Gastrocnemius medialis (tissue), 4 donors: ENCODE data around the gene P2RX4. TPM values are rescaled to one million over a fixed set of nuclear protein-coding genes. Genes with fewer than 3 reads are reported as not detected.
A peak's percentile ranks its signal among the peaks of the same experiment; 100 is the strongest.
"Not testable (repeated sequence)": the region's sequence is repeated elsewhere in the genome, so short reads cannot be mapped to it uniquely, and the experiment has no call there.

Source experiments
- ATAC-seq, 2 donors: fragments of 150-250 bp; one replicate each; pipeline ENCODE4 v1.9.1; 2016
- DNase-seq, 2 donors: peaks; one replicate each; pipeline ENCODE4 v3.0.0-alpha.2; 2019
- H3K27ac ChIP-seq, 4 donors: fragments of 200-600 bp; sonication (generic); 1 replicate in 1 of 4; 2 replicates in 3 of 4; pipeline ENCODE4 v1.5.1; 2016 to 2018; ENCODE audit warnings: mild to moderate bottlenecking in 2 of 4, moderate library complexity in 1 of 4
- H3K27me3 ChIP-seq, 3 donors: fragments of 200-600 bp; sonication (generic) in 2 of 3; 1 replicate in 1 of 3; 2 replicates in 2 of 3; pipeline versions ENCODE4 v1.5.1 to v1.6.0; 2016 to 2019; ENCODE audit warnings: mild to moderate bottlenecking in 1 of 3, moderate library complexity in 1 of 3
- H3K36me3 ChIP-seq, 2 donors: fragments of 200-600 bp; sonication (generic) in 1 of 2; one replicate each; pipeline ENCODE4 v1.5.1; 2017 to 2018
- H3K4me1 ChIP-seq, 2 donors: fragments of 200-600 bp; sonication (generic) in 1 of 2; one replicate each; pipeline ENCODE4 v1.5.1; 2016 to 2017; ENCODE audit warnings: mild to moderate bottlenecking in 2 of 2
- H3K4me3 ChIP-seq, 4 donors: fragments of 200-600 bp; sonication (generic) in 3 of 4; 1 replicate in 1 of 4; 2 replicates in 3 of 4; pipeline ENCODE4 v1.5.1; 2016 to 2019; ENCODE audit warnings: mild to moderate bottlenecking in 2 of 4
- H3K9me3 ChIP-seq, 3 donors: fragments of 200-600 bp; sonication (generic) in 2 of 3; 1 replicate in 1 of 3; 2 replicates in 2 of 3; pipeline ENCODE4 v1.5.1; 2016 to 2019
- CTCF ChIP-seq, 5 experiments: fragments of 450-650 bp in 3 of 5; fragments of 200-600 bp in 2 of 5; sonication (generic) in 2 of 5; IDR thresholded peaks in 4 of 5; conservative IDR thresholded peaks in 1 of 5; 1 replicate in 4 of 5; 2 replicates in 1 of 5; pipeline ENCODE4 v1.5.1; 2016 to 2019; ENCODE audit warnings: antibody characterized with exemption in 5 of 5, mild to moderate bottlenecking in 3 of 5, moderate library complexity in 3 of 5
- POLR2A ChIP-seq, 2 donors: fragments of 450-650 bp; IDR thresholded peaks; one replicate each; pipeline ENCODE4 v1.6.1; 2017; ENCODE audit warnings: antibody characterized with exemption in 2 of 2, mild to moderate bottlenecking in 2 of 2, moderate library complexity in 2 of 2
- in situ Hi-C, 4 donors: fragments of 200-750 bp; cut with MboI; loops; one replicate each; pipeline versions ENCODE4 v1.15.0 to v1.8.0; 2017; ENCODE audit warnings: low sequenced_read_pairs in 4 of 4
- intact Hi-C: fragments of 100-400 bp; cut with DNase I; formaldehyde crosslinking; loops from one replicate; pipeline ENCODE4 v1.15.1; 2023; ENCODE audit warnings: low total_unique reads
- total RNA-seq, 4 donors: library from RNA; depleted of rRNA; stranded (reverse); fragments of >200 nt; gene quantifications; one replicate each; pipeline versions ENCODE4 v1.1.0 to v1.2.3, GENCODE V29; 2016

Gene P2RX4
- total RNA-seq, 4 donors from 2014 or later = 3.9 to 7.9 (median 6.1) TPM

GRCh38 chr12:121278169-121279070 is 68.5 kb downstream of the P2RX4 start:
- in situ Hi-C loops = no loop called here
- Histone ChIP-seq H3K27me3 (no peaks in the 10 kb centered on the region), H3K27ac (peak overlapping the region in 3 of 4 donors; percentile 6 to 59 (median 33)), H3K9me3 (no peaks in the 10 kb centered on the region), H3K36me3 (peaks cover 0 to 4% of the 10 kb centered on the region in 2 donors), H3K4me1 (peaks cover 0 to 12% of the 10 kb centered on the region in 2 donors), H3K4me3 (no peak overlapping the region)
- DNase-seq = peak in 1 of 2 donors; percentile 35
- no peak for ATAC-seq
- intact Hi-C loops = no loop called here
- TF ChIP-seq POLR2A (IDR thresholded peaks at IDR 0.05) = no peak
- TF ChIP-seq CTCF (IDR thresholded peaks at IDR 0.05 in 4 of 5, conservative IDR thresholded peaks at IDR 0.05 in 1 of 5) = no peak

GRCh38 chr12:121279071-121279375 is 69.1 kb downstream of the P2RX4 start:
- no peak overlapping the region for H3K4me3 ChIP-seq
- no peaks in the 10 kb centered on the region for H3K27me3 ChIP-seq
- ATAC-seq (no peak), DNase-seq (no peak)
- in situ Hi-C loops = no loop called here
- H3K4me1 ChIP-seq = peaks cover 0 to 12% of the 10 kb centered on the region in 2 donors
- peaks cover 0 to 4% of the 10 kb centered on the region in 2 donors for H3K36me3 ChIP-seq
- intact Hi-C loops = no loop called here
- H3K27ac ChIP-seq = peak overlapping the region in 3 of 4 donors; percentile 6 to 59 (median 33)
- no peaks in the 10 kb centered on the region for H3K9me3 ChIP-seq
- TF ChIP-seq CTCF (IDR thresholded peaks at IDR 0.05 in 4 of 5, conservative IDR thresholded peaks at IDR 0.05 in 1 of 5) (no peak), POLR2A (IDR thresholded peaks at IDR 0.05) (no peak)

GRCh38 chr12:121279507-121279915 is 69.6 kb downstream of the P2RX4 start:
- no peaks in the 10 kb centered on the region for H3K9me3 ChIP-seq
- H3K4me1 ChIP-seq = peaks cover 0 to 13% of the 10 kb centered on the region in 2 donors
- no peaks in the 10 kb centered on the region for H3K36me3 ChIP-seq
- peak in 1 of 2 donors; percentile 34 for DNase-seq
- peak overlapping the region in 2 of 4 donors; percentile 33 to 59 for H3K27ac ChIP-seq
- no peak overlapping the region for H3K4me3 ChIP-seq
- in situ Hi-C loops = no loop called here
- no peaks in the 10 kb centered on the region for H3K27me3 ChIP-seq
- TF ChIP-seq CTCF (IDR thresholded peaks at IDR 0.05 in 4 of 5, conservative IDR thresholded peaks at IDR 0.05 in 1 of 5) (no peak), POLR2A (IDR thresholded peaks at IDR 0.05) (no peak)
- intact Hi-C loops = no loop called here
- ATAC-seq = peak; percentile 36 to 45

GRCh38 chr12:121280531-121280930 is 70.6 kb downstream of the P2RX4 start:
- H3K9me3 ChIP-seq, H3K4me3 ChIP-seq, in situ Hi-C loops, H3K27me3 ChIP-seq, DNase-seq, ATAC-seq, H3K36me3 ChIP-seq, intact Hi-C loops, H3K27ac ChIP-seq: not testable (repeated sequence)
- peaks cover 0 to 21% of the 10 kb centered on the region in 2 donors for H3K4me1 ChIP-seq

- H3K27me3 ChIP-seq, H3K4me3 ChIP-seq, in situ Hi-C loops, H3K36me3 ChIP-seq, H3K9me3 ChIP-seq, ATAC-seq, DNase-seq, intact Hi-C loops, H3K27ac ChIP-seq: not testable (repeated sequence)
- H3K4me1 ChIP-seq = peaks cover 0 to 21% of the 10 kb centered on the region in 2 donors
Measured at GRCh38 chr12:121281116-121281515, 71.2 kb downstream of the P2RX4 start.
